Measurements from ENCODE around the gene NAALADL2. TPM values are rescaled to one million over a fixed set of nuclear protein-coding genes. Genes with fewer than 3 reads are reported as not detected.
"Not testable (repeated sequence)": the region's sequence is repeated elsewhere in the genome, so short reads cannot be mapped to it uniquely, and the experiment has no call there.

Gene NAALADL2
- total and polyA plus RNA-seq, 2 donors = 0.68 to 4.9 TPM

- Histone ChIP-seq H3K9me3 (ENCODE audit: control insufficient read depth in 2 of 2, insufficient read depth in 1 of 2, low read length in 1 of 2) (no peaks in the 10 kb centered on the region), H3K36me3 (ENCODE audit: control insufficient read depth in 2 of 2, insufficient read depth in 2 of 2, low read length in 1 of 2) (no peaks in the 10 kb centered on the region), H3K4me3 (ENCODE audit: low read length in 2 of 2) (no peak overlapping the region), H3K4me1 (ENCODE audit: control insufficient read depth in 2 of 2, insufficient read depth in 2 of 2, low read length in 2 of 2) (no peaks in the 10 kb centered on the region), H3K27ac (ENCODE audit: low read depth in 1 of 2, low read length in 1 of 2) (no peak overlapping the region), H3K27me3 (ENCODE audit: control insufficient read depth in 2 of 2, insufficient read depth in 1 of 2, low read length in 1 of 2) (no peaks in the 10 kb centered on the region)
- DNase-seq (ENCODE audit: low read depth in 6 of 9, low spot score in 9 of 9) = no peak
Observed at GRCh38 chr3:175434561-175434960, 575.4 kb downstream of the NAALADL2 start.

GRCh38 chr3:175443682-175444081, 584.5 kb downstream of the NAALADL2 start:
- Histone ChIP-seq H3K27me3 (ENCODE audit: control insufficient read depth in 2 of 2, insufficient read depth in 1 of 2, low read length in 1 of 2) (no peaks in the 10 kb centered on the region), H3K4me3 (ENCODE audit: low read length in 2 of 2) (no peak overlapping the region), H3K27ac (ENCODE audit: low read depth in 1 of 2, low read length in 1 of 2) (no peak overlapping the region), H3K36me3 (ENCODE audit: control insufficient read depth in 2 of 2, insufficient read depth in 2 of 2, low read length in 1 of 2) (no peaks in the 10 kb centered on the region), H3K9me3 (ENCODE audit: control insufficient read depth in 2 of 2, insufficient read depth in 1 of 2, low read length in 1 of 2) (no peaks in the 10 kb centered on the region), H3K4me1 (ENCODE audit: control insufficient read depth in 2 of 2, insufficient read depth in 2 of 2, low read length in 2 of 2) (no peaks in the 10 kb centered on the region)
- WGBS = 92% methylated on average over 3 of the region's 3 CpGs
- no peak for DNase-seq (ENCODE audit: low read depth in 6 of 9, low spot score in 9 of 9)

- Histone ChIP-seq H3K27ac (ENCODE audit: low read depth in 1 of 2, low read length in 1 of 2) (no peak overlapping the region), H3K4me1 (ENCODE audit: control insufficient read depth in 2 of 2, insufficient read depth in 2 of 2, low read length in 2 of 2) (no peaks in the 10 kb centered on the region), H3K4me3 (ENCODE audit: low read length in 2 of 2) (no peak overlapping the region), H3K27me3 (ENCODE audit: control insufficient read depth in 2 of 2, insufficient read depth in 1 of 2, low read length in 1 of 2) (no peaks in the 10 kb centered on the region), H3K36me3 (ENCODE audit: control insufficient read depth in 2 of 2, insufficient read depth in 2 of 2, low read length in 1 of 2) (no peaks in the 10 kb centered on the region), H3K9me3 (ENCODE audit: control insufficient read depth in 2 of 2, insufficient read depth in 1 of 2, low read length in 1 of 2) (no peaks in the 10 kb centered on the region)
- 96% methylated on average over 3 of the region's 3 CpGs for WGBS
- DNase-seq (ENCODE audit: low read depth in 6 of 9, low spot score in 9 of 9) = no peak
Observed at GRCh38 chr3:175445741-175446140, 586.6 kb downstream of the NAALADL2 start.

GRCh38 chr3:175447521-175447920, 588.4 kb downstream of the NAALADL2 start:
- Histone ChIP-seq H3K9me3 (ENCODE audit: control insufficient read depth in 2 of 2, insufficient read depth in 1 of 2, low read length in 1 of 2) (no peaks in the 10 kb centered on the region), H3K27ac (ENCODE audit: low read depth in 1 of 2, low read length in 1 of 2) (no peak overlapping the region), H3K27me3 (ENCODE audit: control insufficient read depth in 2 of 2, insufficient read depth in 1 of 2, low read length in 1 of 2) (no peaks in the 10 kb centered on the region), H3K4me1 (ENCODE audit: control insufficient read depth in 2 of 2, insufficient read depth in 2 of 2, low read length in 2 of 2) (no peaks in the 10 kb centered on the region), H3K36me3 (ENCODE audit: control insufficient read depth in 2 of 2, insufficient read depth in 2 of 2, low read length in 1 of 2) (no peaks in the 10 kb centered on the region), H3K4me3 (ENCODE audit: low read length in 2 of 2) (no peak overlapping the region)
- 97% methylated on average over 6 of the region's 6 CpGs for WGBS
- no peak for DNase-seq (ENCODE audit: low read depth in 6 of 9, low spot score in 9 of 9)

- DNase-seq (ENCODE audit: low read depth in 6 of 9, low spot score in 9 of 9) = no peak
- Histone ChIP-seq H3K9me3 (ENCODE audit: control insufficient read depth in 2 of 2, insufficient read depth in 1 of 2, low read length in 1 of 2) (no peaks in the 10 kb centered on the region), H3K4me1 (ENCODE audit: control insufficient read depth in 2 of 2, insufficient read depth in 2 of 2, low read length in 2 of 2) (no peaks in the 10 kb centered on the region), H3K27me3 (ENCODE audit: control insufficient read depth in 2 of 2, insufficient read depth in 1 of 2, low read length in 1 of 2) (no peaks in the 10 kb centered on the region), H3K4me3 (ENCODE audit: low read length in 2 of 2) (no peak overlapping the region), H3K36me3 (ENCODE audit: control insufficient read depth in 2 of 2, insufficient read depth in 2 of 2, low read length in 1 of 2) (no peaks in the 10 kb centered on the region), H3K27ac (ENCODE audit: low read depth in 1 of 2, low read length in 1 of 2) (no peak overlapping the region)
- WGBS = 97% methylated on average over 3 of the region's 3 CpGs
Observed at GRCh38 chr3:175453361-175453760, 594.2 kb downstream of the NAALADL2 start.

GRCh38 chr3:175456466-175456865, 597.3 kb downstream of the NAALADL2 start:
- 91% methylated on average over 2 of the region's 2 CpGs for WGBS
- Histone ChIP-seq H3K9me3 (ENCODE audit: control insufficient read depth in 2 of 2, insufficient read depth in 1 of 2, low read length in 1 of 2) (peaks cover 0 to 3% of the 10 kb centered on the region in 2 donors), H3K36me3 (ENCODE audit: control insufficient read depth in 2 of 2, insufficient read depth in 2 of 2, low read length in 1 of 2) (no peaks in the 10 kb centered on the region), H3K4me3 (ENCODE audit: low read length in 2 of 2) (no peak overlapping the region), H3K4me1 (ENCODE audit: control insufficient read depth in 2 of 2, insufficient read depth in 2 of 2, low read length in 2 of 2) (no peaks in the 10 kb centered on the region), H3K27ac (ENCODE audit: low read depth in 1 of 2, low read length in 1 of 2) (no peak overlapping the region), H3K27me3 (ENCODE audit: control insufficient read depth in 2 of 2, insufficient read depth in 1 of 2, low read length in 1 of 2) (no peaks in the 10 kb centered on the region)
- DNase-seq (ENCODE audit: low read depth in 6 of 9, low spot score in 9 of 9) = no peak

GRCh38 chr3:175457301-175457700, 598.2 kb downstream of the NAALADL2 start:
- 95% methylated on average over 2 of the region's 2 CpGs for WGBS
- no peaks in the 10 kb centered on the region for H3K27me3 ChIP-seq (ENCODE audit: control insufficient read depth in 2 of 2, insufficient read depth in 1 of 2, low read length in 1 of 2)
- H3K4me1 ChIP-seq (ENCODE audit: control insufficient read depth in 2 of 2, insufficient read depth in 2 of 2, low read length in 2 of 2) = no peaks in the 10 kb centered on the region
- H3K4me3 ChIP-seq (ENCODE audit: low read length in 2 of 2) = no peak overlapping the region
- H3K9me3 ChIP-seq (ENCODE audit: control insufficient read depth in 2 of 2, insufficient read depth in 1 of 2, low read length in 1 of 2) = peaks cover 0 to 3% of the 10 kb centered on the region in 2 donors
- DNase-seq (ENCODE audit: low read depth in 6 of 9, low spot score in 9 of 9) = no peak
- H3K27ac ChIP-seq (ENCODE audit: low read depth in 1 of 2, low read length in 1 of 2) = no peak overlapping the region
- H3K36me3 ChIP-seq (ENCODE audit: control insufficient read depth in 2 of 2, insufficient read depth in 2 of 2, low read length in 1 of 2) = no peaks in the 10 kb centered on the region

- H3K9me3 ChIP-seq (ENCODE audit: control insufficient read depth in 2 of 2, insufficient read depth in 1 of 2, low read length in 1 of 2); H3K36me3 ChIP-seq (ENCODE audit: control insufficient read depth in 2 of 2, insufficient read depth in 2 of 2, low read length in 1 of 2); H3K27ac ChIP-seq (ENCODE audit: low read depth in 1 of 2, low read length in 1 of 2); H3K4me3 ChIP-seq (ENCODE audit: low read length in 2 of 2); H3K4me1 ChIP-seq (ENCODE audit: control insufficient read depth in 2 of 2, insufficient read depth in 2 of 2, low read length in 2 of 2); H3K27me3 ChIP-seq (ENCODE audit: control insufficient read depth in 2 of 2, insufficient read depth in 1 of 2, low read length in 1 of 2); DNase-seq (ENCODE audit: low read depth in 6 of 9, low spot score in 9 of 9): not testable (repeated sequence)
- 96% methylated on average over 4 of the region's 4 CpGs for WGBS
Observed at GRCh38 chr3:175460849-175461399, 601.8 kb downstream of the NAALADL2 start.

- Histone ChIP-seq H3K4me1 (ENCODE audit: control insufficient read depth in 2 of 2, insufficient read depth in 2 of 2, low read length in 2 of 2) (no peaks in the 10 kb centered on the region), H3K4me3 (ENCODE audit: low read length in 2 of 2) (no peak overlapping the region), H3K27ac (ENCODE audit: low read depth in 1 of 2, low read length in 1 of 2) (no peak overlapping the region), H3K27me3 (ENCODE audit: control insufficient read depth in 2 of 2, insufficient read depth in 1 of 2, low read length in 1 of 2) (no peaks in the 10 kb centered on the region), H3K36me3 (ENCODE audit: control insufficient read depth in 2 of 2, insufficient read depth in 2 of 2, low read length in 1 of 2) (no peaks in the 10 kb centered on the region), H3K9me3 (ENCODE audit: control insufficient read depth in 2 of 2, insufficient read depth in 1 of 2, low read length in 1 of 2) (peaks cover 0 to 3% of the 10 kb centered on the region in 2 donors)
- WGBS = 97% methylated on average over 3 of the region's 3 CpGs
- DNase-seq (ENCODE audit: low read depth in 6 of 9, low spot score in 9 of 9) = no peak
Observed at GRCh38 chr3:175464362-175464761, 605.2 kb downstream of the NAALADL2 start.

GRCh38 chr3:175469124-175469523, 610.0 kb downstream of the NAALADL2 start:
- Histone ChIP-seq H3K36me3 (ENCODE audit: control insufficient read depth in 2 of 2, insufficient read depth in 2 of 2, low read length in 1 of 2) (no peaks in the 10 kb centered on the region), H3K27me3 (ENCODE audit: control insufficient read depth in 2 of 2, insufficient read depth in 1 of 2, low read length in 1 of 2) (no peaks in the 10 kb centered on the region), H3K9me3 (ENCODE audit: control insufficient read depth in 2 of 2, insufficient read depth in 1 of 2, low read length in 1 of 2) (no peaks in the 10 kb centered on the region), H3K4me3 (ENCODE audit: low read length in 2 of 2) (no peak overlapping the region), H3K4me1 (ENCODE audit: control insufficient read depth in 2 of 2, insufficient read depth in 2 of 2, low read length in 2 of 2) (no peaks in the 10 kb centered on the region), H3K27ac (ENCODE audit: low read depth in 1 of 2, low read length in 1 of 2) (no peak overlapping the region)
- DNase-seq (ENCODE audit: low read depth in 6 of 9, low spot score in 9 of 9) = no peak

Data from thymus (tissue), 11 donors.